ENCODE data around the gene PAPPA. TPM values are rescaled to one million over a fixed set of nuclear protein-coding genes. Genes with fewer than 3 reads are reported as not detected.

Gene PAPPA
- total and polyA plus RNA-seq, 3 experiments from 2014 or later, result not detected

DNA sequence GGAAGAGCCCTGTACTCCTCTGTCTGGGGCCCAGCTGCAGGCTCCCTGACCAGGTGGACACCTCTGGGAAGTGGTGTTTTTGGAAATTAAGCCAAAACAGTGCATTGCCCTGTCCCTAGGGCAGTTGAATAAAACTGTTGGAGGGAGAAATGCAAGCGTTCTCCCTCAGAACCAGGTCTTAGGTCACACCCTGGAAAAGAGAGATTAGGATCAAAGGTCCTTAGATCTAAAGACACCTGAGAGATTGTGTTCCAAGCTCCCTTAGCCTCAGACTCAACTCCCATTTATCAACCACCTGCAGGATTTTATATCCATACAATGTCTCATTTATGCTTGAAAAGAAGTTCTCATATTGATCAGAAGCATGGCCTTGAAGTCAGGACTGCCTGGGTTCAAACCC, 64.8 kb downstream of the PAPPA start:
- no peaks in the 10 kb centered on the region for H3K4me1 ChIP-seq (ENCODE audit: insufficient read depth, low read length)
- Mint-ChIP-seq H3K4me3 (no peak overlapping the region), H3K27ac (no peak overlapping the region), H3K9me3 (peaks cover 0 to 4% (median 2%) of the 10 kb centered on the region in 5 donors), H3K27me3 (peaks cover 0 to 4% of the 10 kb centered on the region in 2 donors), H3K36me3 (no peaks in the 10 kb centered on the region), H3K4me1 (no peaks in the 10 kb centered on the region)
- no peak overlapping the region for H3K4me3 ChIP-seq (ENCODE audit: low read length)
- no peaks in the 10 kb centered on the region for H3K9me3 ChIP-seq (ENCODE audit: low read length)
- no peak overlapping the region for H3K27ac ChIP-seq (ENCODE audit: low read depth, low read length)
- H3K36me3 ChIP-seq (ENCODE audit: insufficient read depth, low read length), result no peaks in the 10 kb centered on the region
- no peak for DNase-seq
- no peaks in the 10 kb centered on the region for H3K27me3 ChIP-seq (ENCODE audit: insufficient read depth, low read length, poor library complexity, severe bottlenecking)
- ChIA-PET POLR2A (no interaction called here), CTCF (no interaction called here)

- POLR2A ChIA-PET, result no interaction called here
Observed at GRCh38 chr9:116219686-116220085, 66.1 kb downstream of the PAPPA start.

GRCh38 chr9:116223926-116224325, 70.3 kb downstream of the PAPPA start:
- no peak overlapping the region for H3K4me3 Mint-ChIP-seq
- Histone ChIP-seq H3K36me3 (ENCODE audit: insufficient read depth, low read length) (no peaks in the 10 kb centered on the region), H3K27me3 (ENCODE audit: insufficient read depth, low read length, poor library complexity, severe bottlenecking) (no peaks in the 10 kb centered on the region), H3K9me3 (ENCODE audit: low read length) (no peaks in the 10 kb centered on the region), H3K27ac (ENCODE audit: low read depth, low read length) (no peak overlapping the region), H3K4me3 (ENCODE audit: low read length) (no peak overlapping the region), H3K4me1 (ENCODE audit: insufficient read depth, low read length) (no peaks in the 10 kb centered on the region)
- no peaks in the 10 kb centered on the region for H3K4me1 Mint-ChIP-seq
- H3K27ac Mint-ChIP-seq, result no peak overlapping the region
- ChIA-PET CTCF (interaction anchor here (0.7 kb wide), 1 partner anchor 18 kb away, joined by 3 read pairs; no protein-coding TSS in a partner anchor), POLR2A (no interaction called here)
- H3K9me3 Mint-ChIP-seq, result peaks cover 0 to 2% (median 0%) of the 10 kb centered on the region in 5 donors
- DNase-seq, result no peak
- no peaks in the 10 kb centered on the region for H3K36me3 Mint-ChIP-seq
- H3K27me3 Mint-ChIP-seq, result peaks cover 0 to 4% of the 10 kb centered on the region in 2 donors

More at GRCh38 chr9:116219686-116220085, 66.1 kb downstream of the PAPPA start:
- H3K36me3 Mint-ChIP-seq, result no peaks in the 10 kb centered on the region
- peaks cover 0 to 4% of the 10 kb centered on the region in 2 donors for H3K27me3 Mint-ChIP-seq
- CTCF ChIA-PET, result no interaction called here
- no peaks in the 10 kb centered on the region for H3K4me1 Mint-ChIP-seq
- Histone ChIP-seq H3K9me3 (ENCODE audit: low read length) (no peaks in the 10 kb centered on the region), H3K27ac (ENCODE audit: low read depth, low read length) (no peak overlapping the region), H3K27me3 (ENCODE audit: insufficient read depth, low read length, poor library complexity, severe bottlenecking) (no peaks in the 10 kb centered on the region), H3K4me3 (ENCODE audit: low read length) (no peak overlapping the region), H3K4me1 (ENCODE audit: insufficient read depth, low read length) (no peaks in the 10 kb centered on the region), H3K36me3 (ENCODE audit: insufficient read depth, low read length) (no peaks in the 10 kb centered on the region)
- DNase-seq, result no peak
- H3K4me3 Mint-ChIP-seq, result no peak overlapping the region
- no peak overlapping the region for H3K27ac Mint-ChIP-seq
- peaks cover 0 to 4% (median 2%) of the 10 kb centered on the region in 5 donors for H3K9me3 Mint-ChIP-seq

DNA sequence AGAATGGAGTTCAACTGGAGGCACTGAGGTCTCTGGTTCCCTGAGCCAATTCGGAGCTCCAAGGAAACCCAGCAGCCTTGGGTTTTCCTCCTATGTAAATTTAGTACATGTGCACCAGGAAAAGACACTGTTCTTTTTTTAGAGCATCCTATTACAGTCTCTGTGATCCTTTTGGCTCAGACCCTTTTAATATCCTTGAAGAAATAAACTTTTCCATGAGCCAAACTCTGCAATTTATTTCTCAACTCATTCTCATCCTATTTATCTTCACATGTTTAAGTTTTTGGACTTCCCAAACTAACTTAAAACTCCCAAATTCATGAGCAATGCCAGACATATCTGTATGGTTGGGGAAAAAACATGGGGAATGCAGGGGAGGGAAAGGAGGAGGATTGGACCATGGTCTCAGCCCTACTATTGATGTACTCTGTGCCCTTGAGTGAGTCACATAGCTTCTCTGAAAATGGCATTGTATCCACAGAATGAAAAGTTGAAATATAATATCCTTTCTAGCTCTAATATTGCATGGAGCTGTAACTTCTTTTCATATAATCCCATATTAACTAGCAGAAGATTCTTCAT, 76.6 kb downstream of the PAPPA start:
- CTCF ChIA-PET, result no interaction called here
- POLR2A ChIA-PET, result no interaction called here
- H3K9me3 ChIP-seq (ENCODE audit: low read length), result no peaks in the 10 kb centered on the region
- DNase-seq, result no peak
- Mint-ChIP-seq H3K27ac (no peak overlapping the region), H3K36me3 (no peaks in the 10 kb centered on the region), H3K4me3 (no peak overlapping the region), H3K4me1 (no peaks in the 10 kb centered on the region), H3K9me3 (peaks cover 0 to 7% (median 0%) of the 10 kb centered on the region in 5 donors), H3K27me3 (peaks cover 0 to 2% of the 10 kb centered on the region in 2 donors)
- no peaks in the 10 kb centered on the region for H3K36me3 ChIP-seq (ENCODE audit: insufficient read depth, low read length)
- H3K27ac ChIP-seq (ENCODE audit: low read depth, low read length), result no peak overlapping the region
- no peaks in the 10 kb centered on the region for H3K4me1 ChIP-seq (ENCODE audit: insufficient read depth, low read length)
- H3K4me3 ChIP-seq (ENCODE audit: low read length), result no peak overlapping the region
- no peaks in the 10 kb centered on the region for H3K27me3 ChIP-seq (ENCODE audit: insufficient read depth, low read length, poor library complexity, severe bottlenecking)

- H3K36me3 Mint-ChIP-seq, result no peaks in the 10 kb centered on the region
- H3K27me3 Mint-ChIP-seq, result no peaks in the 10 kb centered on the region
- CTCF ChIA-PET, result no interaction called here
- H3K4me3 ChIP-seq (ENCODE audit: low read length), result no peak overlapping the region
- no peaks in the 10 kb centered on the region for H3K4me1 Mint-ChIP-seq
- H3K9me3 Mint-ChIP-seq, result peaks cover 0 to 7% (median 0%) of the 10 kb centered on the region in 5 donors
- no peaks in the 10 kb centered on the region for H3K9me3 ChIP-seq (ENCODE audit: low read length)
- no peak overlapping the region for H3K4me3 Mint-ChIP-seq
- POLR2A ChIA-PET, result no interaction called here
- no peak overlapping the region for H3K27ac Mint-ChIP-seq
- no peak overlapping the region for H3K27ac ChIP-seq (ENCODE audit: low read depth, low read length)
- H3K27me3 ChIP-seq (ENCODE audit: insufficient read depth, low read length, poor library complexity, severe bottlenecking), result no peaks in the 10 kb centered on the region
- no peaks in the 10 kb centered on the region for H3K4me1 ChIP-seq (ENCODE audit: insufficient read depth, low read length)
- no peaks in the 10 kb centered on the region for H3K36me3 ChIP-seq (ENCODE audit: insufficient read depth, low read length)
- DNase-seq, result no peak
Observed at GRCh38 chr9:116232424-116233159, 79.0 kb downstream of the PAPPA start.

DNA sequence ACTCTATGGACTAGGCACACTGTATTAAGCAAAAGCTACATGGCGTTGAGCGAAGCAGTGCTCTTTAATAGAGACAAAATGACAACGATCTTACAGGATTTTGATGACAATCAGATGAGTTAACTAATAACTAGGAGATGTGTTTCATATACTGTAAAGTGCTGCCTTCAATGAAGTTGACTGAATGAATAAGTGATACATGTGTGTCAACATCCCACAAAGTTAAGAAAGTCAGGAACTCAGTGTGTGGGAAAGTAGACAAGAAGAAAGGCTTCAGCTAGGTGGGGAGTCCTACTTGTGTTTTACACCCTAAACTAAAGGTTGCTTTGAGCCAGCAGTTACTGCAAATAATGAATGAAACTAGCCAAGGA, 79.6 kb downstream of the PAPPA start:
- H3K4me3 Mint-ChIP-seq, result no peak overlapping the region
- Histone ChIP-seq H3K4me1 (ENCODE audit: insufficient read depth, low read length) (no peaks in the 10 kb centered on the region), H3K4me3 (ENCODE audit: low read length) (no peak overlapping the region), H3K27me3 (ENCODE audit: insufficient read depth, low read length, poor library complexity, severe bottlenecking) (no peaks in the 10 kb centered on the region), H3K36me3 (ENCODE audit: insufficient read depth, low read length) (no peaks in the 10 kb centered on the region), H3K27ac (ENCODE audit: low read depth, low read length) (no peak overlapping the region), H3K9me3 (ENCODE audit: low read length) (no peaks in the 10 kb centered on the region)
- no peaks in the 10 kb centered on the region for H3K27me3 Mint-ChIP-seq
- H3K27ac Mint-ChIP-seq, result no peak overlapping the region
- no peaks in the 10 kb centered on the region for H3K4me1 Mint-ChIP-seq
- ChIA-PET POLR2A (no interaction called here), CTCF (no interaction called here)
- no peak for DNase-seq
- H3K36me3 Mint-ChIP-seq, result no peaks in the 10 kb centered on the region
- peaks cover 0 to 7% (median 0%) of the 10 kb centered on the region in 5 donors for H3K9me3 Mint-ChIP-seq

GRCh38 chr9:116234081-116234480, 80.5 kb downstream of the PAPPA start:
- H3K4me1 ChIP-seq (ENCODE audit: insufficient read depth, low read length), result no peaks in the 10 kb centered on the region
- ChIA-PET POLR2A (no interaction called here), CTCF (no interaction called here)
- no peak overlapping the region for H3K27ac Mint-ChIP-seq
- no peaks in the 10 kb centered on the region for H3K36me3 ChIP-seq (ENCODE audit: insufficient read depth, low read length)
- H3K4me3 ChIP-seq (ENCODE audit: low read length), result no peak overlapping the region
- no peaks in the 10 kb centered on the region for H3K9me3 ChIP-seq (ENCODE audit: low read length)
- no peak overlapping the region for H3K27ac ChIP-seq (ENCODE audit: low read depth, low read length)
- no peaks in the 10 kb centered on the region for H3K27me3 Mint-ChIP-seq
- DNase-seq, result no peak
- no peak overlapping the region for H3K4me3 Mint-ChIP-seq
- peaks cover 0 to 7% (median 0%) of the 10 kb centered on the region in 5 donors for H3K9me3 Mint-ChIP-seq
- H3K36me3 Mint-ChIP-seq, result no peaks in the 10 kb centered on the region
- no peaks in the 10 kb centered on the region for H3K27me3 ChIP-seq (ENCODE audit: insufficient read depth, low read length, poor library complexity, severe bottlenecking)
- H3K4me1 Mint-ChIP-seq, result no peaks in the 10 kb centered on the region

GRCh38 chr9:116236979-116237378, 83.4 kb downstream of the PAPPA start:
- no peak overlapping the region for H3K27ac Mint-ChIP-seq
- no peak for DNase-seq
- Histone ChIP-seq H3K27me3 (ENCODE audit: insufficient read depth, low read length, poor library complexity, severe bottlenecking) (no peaks in the 10 kb centered on the region), H3K36me3 (ENCODE audit: insufficient read depth, low read length) (no peaks in the 10 kb centered on the region), H3K27ac (ENCODE audit: low read depth, low read length) (no peak overlapping the region), H3K4me1 (ENCODE audit: insufficient read depth, low read length) (no peaks in the 10 kb centered on the region), H3K4me3 (ENCODE audit: low read length) (no peak overlapping the region), H3K9me3 (ENCODE audit: low read length) (no peaks in the 10 kb centered on the region)
- ChIA-PET CTCF (no interaction called here), POLR2A (no interaction called here)
- no peaks in the 10 kb centered on the region for H3K4me1 Mint-ChIP-seq
- no peaks in the 10 kb centered on the region for H3K27me3 Mint-ChIP-seq
- H3K9me3 Mint-ChIP-seq, result peaks cover 0 to 4% (median 0%) of the 10 kb centered on the region in 5 donors
- no peak overlapping the region for H3K4me3 Mint-ChIP-seq
- no peaks in the 10 kb centered on the region for H3K36me3 Mint-ChIP-seq
